Measurements from ENCODE around the gene TBC1D5.
"Not testable (repeated sequence)": the region's sequence is repeated elsewhere in the genome, so short reads cannot be mapped to it uniquely, and the experiment has no call there.

TBC1D5 gene

DNA sequence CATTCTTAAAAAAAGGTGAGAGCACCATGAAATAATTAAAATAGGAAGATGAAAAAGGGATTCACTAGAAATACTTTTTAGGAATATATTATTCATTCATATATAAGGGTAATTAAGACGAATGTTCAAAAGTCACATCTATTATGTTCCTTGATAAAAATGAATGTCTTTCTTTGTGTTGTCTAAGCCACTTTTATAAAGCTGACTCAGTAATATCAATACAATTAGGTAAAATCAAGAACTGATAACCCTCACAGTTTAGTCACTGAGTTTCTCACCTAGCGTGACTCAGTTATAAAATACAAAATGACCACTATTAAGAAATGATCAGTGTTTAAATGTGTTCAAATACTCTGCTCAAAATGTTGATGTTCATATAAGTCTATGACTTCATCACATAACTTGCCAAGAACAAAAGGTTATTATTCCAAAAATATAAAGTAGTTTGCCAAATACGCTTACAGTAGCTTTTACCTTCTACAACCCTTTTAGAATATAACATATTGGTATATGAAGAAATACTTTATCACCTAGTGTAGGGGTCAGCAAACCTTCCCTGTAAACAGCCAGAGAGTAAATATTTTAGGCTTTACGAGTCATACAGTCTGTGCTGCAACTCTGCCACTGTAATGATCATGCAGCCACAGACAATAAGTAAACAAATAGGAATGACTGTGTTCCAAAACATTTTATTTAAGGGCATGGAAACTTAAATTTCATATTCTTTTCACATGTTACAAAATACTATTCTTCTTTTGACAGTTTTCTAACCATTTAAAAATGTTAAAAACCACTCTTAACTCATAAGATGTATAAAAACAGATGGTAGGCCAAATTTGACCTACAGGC is 369.8 kb downstream of the TBC1D5 start:
- in situ Hi-C loops (cut with HindIII; ENCODE audit: low sequenced_read_pairs): no loop called here

DNA sequence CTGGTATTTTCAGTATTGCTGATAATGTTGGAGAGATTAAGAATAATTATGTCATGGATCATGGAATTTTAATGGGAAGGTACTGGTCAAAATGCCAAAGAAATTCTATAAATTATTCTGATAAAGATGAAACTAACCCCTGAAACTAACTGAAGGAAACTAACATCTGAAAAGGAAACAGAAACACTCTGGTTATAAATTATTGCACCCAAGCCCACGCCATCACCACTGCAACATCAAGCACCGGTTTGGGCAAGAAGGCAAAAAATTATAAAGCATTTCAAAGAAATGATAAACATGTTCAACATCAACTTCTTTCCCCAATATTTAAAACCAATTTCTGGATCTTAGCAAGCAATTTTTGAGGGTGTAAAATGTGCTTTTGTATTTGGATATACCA is 372.5 kb downstream of the TBC1D5 start:
- in situ Hi-C loops (cut with HindIII; ENCODE audit: low sequenced_read_pairs): no loop called here

DNA sequence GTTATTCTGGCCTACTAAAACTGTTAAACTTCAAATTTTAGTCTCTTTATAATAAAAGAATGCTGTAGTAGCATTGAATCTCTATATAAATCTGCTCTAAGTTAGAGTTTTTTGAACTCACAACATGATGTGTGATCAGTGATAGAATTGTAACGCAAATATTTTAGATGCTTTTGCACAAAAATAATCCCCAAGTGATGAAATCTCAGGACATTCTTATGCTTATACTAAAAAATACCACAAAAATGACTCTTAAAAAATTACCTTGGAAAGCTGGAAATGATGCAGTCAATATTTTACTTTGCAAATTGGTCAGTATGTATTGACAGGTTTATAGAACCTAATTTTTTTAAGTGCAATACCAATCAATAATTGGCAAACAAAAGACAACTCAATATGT is 375.3 kb downstream of the TBC1D5 start:
- in situ Hi-C loops (cut with HindIII; ENCODE audit: low sequenced_read_pairs): no loop called here

DNA sequence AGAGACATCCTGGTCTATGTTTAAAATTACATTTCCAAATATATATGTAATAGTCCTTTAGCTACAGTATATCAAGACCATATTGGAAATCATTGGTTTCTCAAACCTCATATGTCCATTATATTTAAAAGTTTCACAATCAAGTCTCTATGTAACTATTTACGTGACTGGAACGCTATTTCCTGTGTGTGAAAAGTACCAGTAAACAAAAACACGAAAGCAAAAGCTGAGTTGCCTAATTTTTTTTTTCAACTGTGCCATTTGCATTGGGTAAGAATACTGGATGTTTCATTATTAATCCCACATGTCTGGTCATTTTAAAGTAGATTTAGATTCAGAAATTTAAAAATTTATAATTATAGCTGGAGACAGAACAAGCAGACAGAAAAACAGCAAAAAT is 381.4 kb downstream of the TBC1D5 start:
- in situ Hi-C loops (cut with HindIII; ENCODE audit: low sequenced_read_pairs): no loop called here

DNA sequence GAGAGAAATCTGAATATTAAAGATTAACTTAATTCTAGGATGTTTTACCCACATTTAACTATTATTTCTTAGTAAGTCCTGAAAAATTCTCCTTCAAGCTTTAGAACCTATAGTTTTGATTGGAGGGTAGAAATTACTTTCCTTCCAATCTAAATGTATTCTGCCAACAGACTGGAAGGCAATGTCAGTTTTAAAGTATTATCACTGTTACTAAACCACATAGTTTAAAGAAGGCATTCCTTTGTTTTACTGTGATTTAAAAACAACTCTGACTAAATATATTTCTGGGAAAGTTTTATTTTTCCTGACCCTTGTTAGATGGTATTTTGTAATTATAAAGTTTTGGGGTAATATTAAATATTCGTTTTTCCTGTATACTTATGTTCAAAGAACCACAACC is 382.5 kb downstream of the TBC1D5 start:
- in situ Hi-C loops (cut with HindIII; ENCODE audit: low sequenced_read_pairs): no loop called here

DNA sequence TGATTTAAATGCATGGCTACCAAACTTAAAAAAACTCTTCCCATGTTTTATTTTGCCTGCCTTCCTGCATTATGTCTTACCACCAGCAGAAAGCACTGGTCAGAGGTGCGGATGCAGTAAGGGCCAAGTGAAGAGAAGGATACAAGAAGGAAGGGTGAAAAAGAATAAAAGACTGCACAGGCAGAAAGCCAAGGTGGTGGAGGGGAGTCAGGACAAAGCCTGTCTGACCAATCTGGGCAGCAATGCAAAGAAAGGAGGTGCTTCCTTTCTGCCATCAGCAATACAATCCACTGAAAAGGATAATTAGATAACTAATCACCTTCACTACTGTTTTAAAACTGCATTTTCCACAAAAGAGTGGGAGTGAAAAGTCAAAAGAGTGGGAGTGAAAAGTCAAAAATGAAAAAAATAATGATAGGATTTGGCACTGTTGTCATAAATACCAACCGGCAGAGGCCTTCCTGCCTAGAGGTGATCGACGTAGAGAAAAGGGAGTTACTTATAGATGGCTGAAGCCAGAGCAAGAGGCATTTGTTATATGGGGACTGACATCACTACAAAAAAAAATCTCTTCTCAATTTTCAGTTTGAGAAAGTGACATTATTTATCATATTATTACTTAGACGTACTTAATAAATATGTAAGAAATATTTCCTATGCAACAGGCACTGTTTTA is 385.3 kb downstream of the TBC1D5 start:
- in situ Hi-C loops (cut with HindIII; ENCODE audit: low sequenced_read_pairs): no loop called here

DNA sequence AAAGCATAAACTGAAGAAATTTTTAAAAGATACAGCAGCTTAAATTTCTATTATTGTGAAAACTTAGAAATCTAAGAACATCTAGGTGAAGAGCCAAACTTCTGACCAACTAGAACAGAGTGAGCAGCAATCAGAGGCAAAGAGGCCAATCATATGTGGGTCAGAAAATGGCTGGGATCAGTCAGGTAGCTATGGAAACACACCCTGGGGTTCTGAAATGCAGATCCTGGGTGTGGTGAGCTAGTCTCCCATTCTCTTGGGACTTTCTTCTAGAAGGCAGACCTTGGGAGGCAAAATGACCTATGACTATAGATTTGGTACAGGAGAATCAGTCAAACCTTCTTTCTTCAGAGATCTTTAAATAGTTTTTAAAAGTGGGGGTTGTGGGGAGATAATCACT is 385.8 kb downstream of the TBC1D5 start:
- in situ Hi-C loops (cut with HindIII; ENCODE audit: low sequenced_read_pairs): no loop called here

DNA sequence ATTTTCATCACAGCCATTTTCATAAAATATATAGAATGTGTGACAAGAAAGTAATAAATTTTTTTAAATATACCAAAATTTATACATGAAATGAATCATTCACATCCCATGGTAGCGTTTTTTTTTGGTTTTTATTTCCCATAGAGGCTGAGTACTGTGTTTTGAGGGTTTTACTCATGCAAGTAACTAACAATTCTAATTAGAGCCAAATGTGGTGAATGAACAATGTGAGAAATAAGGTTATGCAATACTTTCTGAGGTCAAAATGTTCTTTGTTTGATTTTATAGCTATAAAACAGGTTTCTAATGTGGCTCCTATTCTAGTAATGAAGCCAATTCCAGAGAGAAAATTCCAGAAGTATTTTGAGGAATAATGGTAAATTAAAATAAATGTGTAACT is 386.8 kb downstream of the TBC1D5 start:
- in situ Hi-C loops (cut with HindIII; ENCODE audit: low sequenced_read_pairs): no loop called here

DNA sequence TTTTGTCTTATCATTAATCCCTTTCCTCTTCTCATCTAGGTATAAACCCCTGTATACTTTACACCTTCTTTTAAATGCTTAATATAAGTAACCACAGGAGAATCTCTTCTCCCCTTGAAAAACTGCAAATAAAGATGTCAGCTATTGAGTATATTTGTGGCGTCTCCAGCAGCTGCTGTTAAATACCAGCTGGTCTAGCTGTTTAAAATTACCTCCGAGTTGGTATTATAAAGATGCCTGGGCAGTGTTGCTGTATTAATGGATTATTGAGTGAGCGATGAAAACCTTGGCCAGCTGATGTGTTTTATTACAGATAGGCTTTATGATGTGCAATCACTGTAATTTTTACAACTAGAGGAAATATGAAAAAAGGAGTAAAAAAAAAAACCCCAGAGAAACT is 388.1 kb downstream of the TBC1D5 start:
- in situ Hi-C loops (cut with HindIII; ENCODE audit: low sequenced_read_pairs): no loop called here

DNA sequence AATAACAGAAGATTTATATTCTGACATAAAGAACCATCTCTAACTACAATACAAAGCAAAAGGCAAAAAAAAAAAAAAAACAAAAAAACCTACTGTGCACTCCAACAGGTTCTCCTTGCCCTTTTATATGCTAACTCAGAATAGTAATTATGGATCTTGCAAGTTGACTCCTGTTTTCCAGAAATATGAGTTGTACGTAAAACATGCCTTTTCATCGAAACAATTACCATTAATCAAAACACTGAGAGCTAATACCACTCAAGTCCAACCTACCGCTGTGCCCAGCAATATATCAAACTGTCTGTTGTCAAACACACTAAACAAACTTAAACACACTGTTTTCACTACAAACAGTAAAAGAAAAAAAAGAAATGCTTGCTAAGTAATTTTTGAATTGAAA is 389.8 kb downstream of the TBC1D5 start:
- in situ Hi-C loops (cut with HindIII; ENCODE audit: low sequenced_read_pairs): no loop called here

DNA sequence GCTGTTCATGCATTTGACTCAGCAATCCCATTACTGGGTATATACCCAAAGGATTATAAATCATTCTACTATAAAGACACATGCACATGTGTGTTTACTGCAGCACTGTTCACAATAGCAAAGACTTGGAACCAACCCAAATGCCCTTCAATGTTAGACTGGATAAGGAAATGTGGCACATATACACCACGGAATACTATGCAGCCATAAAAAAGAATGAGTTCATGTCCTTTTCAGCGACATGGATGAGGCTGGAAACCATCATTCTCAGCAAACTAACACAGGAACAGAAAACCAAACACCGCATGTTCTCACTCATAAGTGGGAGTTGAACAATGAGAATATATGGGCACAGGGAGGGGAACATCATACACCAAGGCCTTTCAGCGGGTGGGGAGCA is 391.2 kb downstream of the TBC1D5 start:
- in situ Hi-C loops (cut with HindIII; ENCODE audit: low sequenced_read_pairs): not testable (repeated sequence)

DNA sequence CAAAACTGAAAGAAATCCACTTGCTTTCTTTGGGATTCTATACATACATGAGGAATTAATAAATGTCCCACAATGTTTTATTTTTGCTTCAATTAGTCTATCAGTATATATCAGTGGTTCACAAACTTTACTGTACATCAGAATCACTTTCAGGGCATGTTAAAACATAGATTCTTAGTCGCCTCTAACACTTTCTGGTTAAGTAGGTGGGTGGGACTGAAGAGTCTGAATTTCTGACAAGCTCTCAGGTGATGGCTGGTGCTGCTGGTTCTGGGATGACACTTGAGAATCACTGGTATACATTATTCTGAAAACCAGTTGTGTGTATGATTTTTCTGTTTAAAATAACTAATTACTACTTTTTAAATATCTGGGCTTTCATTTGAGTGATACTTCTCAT is 393.3 kb downstream of the TBC1D5 start:
- in situ Hi-C loops (cut with HindIII; ENCODE audit: low sequenced_read_pairs): no loop called here

DNA sequence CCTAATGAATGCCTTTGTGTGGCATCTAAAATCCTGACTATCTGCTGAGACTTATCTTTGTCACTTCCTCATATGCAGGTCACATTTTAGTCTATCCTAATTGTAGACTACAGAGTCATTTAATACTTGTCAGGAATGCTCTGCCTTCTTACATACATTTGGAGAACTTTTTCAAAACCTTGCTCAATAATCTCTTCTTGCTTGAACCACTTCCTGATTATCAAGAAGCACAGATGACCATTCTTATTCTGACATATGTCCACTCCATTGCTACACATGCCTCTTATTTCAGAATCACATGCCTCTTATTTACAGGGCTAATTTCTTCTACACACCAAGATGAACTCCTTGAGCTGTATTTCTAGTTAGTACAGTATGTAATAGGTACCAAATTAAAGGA is 400.3 kb downstream of the TBC1D5 start:
- in situ Hi-C loops (cut with HindIII; ENCODE audit: low sequenced_read_pairs): no loop called here

DNA sequence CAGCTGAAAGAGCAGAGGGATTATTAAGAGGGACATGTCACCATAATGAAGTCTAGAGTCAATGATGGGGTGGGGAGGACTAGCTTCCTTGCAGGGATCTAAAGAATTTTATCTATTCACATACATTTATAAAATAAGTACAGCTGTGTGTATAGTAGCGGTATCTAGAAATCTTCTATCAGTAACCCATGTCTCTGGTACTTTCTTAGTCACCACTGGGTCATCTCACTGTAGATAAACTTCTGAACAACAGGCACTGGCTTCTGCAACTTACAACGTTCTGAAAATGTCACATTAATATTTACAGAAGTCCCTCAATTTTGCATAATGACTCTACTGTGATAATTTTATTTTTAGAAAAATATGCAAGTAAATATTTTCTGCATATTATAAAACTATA is 401.7 kb downstream of the TBC1D5 start:
- in situ Hi-C loops (cut with HindIII; ENCODE audit: low sequenced_read_pairs): no loop called here

DNA sequence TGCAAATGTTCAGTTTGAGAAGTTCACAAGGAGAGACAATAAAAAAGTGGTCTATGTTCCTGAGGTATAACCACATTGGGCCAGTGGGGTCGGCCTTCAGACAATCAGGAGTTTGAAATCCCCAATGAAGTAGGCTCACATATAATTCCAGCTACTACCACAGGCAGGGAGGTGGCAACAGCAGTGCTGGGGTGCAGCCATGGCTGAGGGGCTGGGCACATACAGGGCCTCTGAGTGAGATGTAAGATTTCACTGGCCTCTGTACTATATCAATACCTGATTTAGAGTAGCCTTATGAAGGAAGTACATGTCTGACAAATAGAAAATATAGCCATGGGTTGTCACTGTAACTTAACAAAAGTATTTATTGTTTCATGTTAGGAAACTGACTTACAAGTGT is 402.2 kb downstream of the TBC1D5 start:
- in situ Hi-C loops (cut with HindIII; ENCODE audit: low sequenced_read_pairs): no loop called here

DNA sequence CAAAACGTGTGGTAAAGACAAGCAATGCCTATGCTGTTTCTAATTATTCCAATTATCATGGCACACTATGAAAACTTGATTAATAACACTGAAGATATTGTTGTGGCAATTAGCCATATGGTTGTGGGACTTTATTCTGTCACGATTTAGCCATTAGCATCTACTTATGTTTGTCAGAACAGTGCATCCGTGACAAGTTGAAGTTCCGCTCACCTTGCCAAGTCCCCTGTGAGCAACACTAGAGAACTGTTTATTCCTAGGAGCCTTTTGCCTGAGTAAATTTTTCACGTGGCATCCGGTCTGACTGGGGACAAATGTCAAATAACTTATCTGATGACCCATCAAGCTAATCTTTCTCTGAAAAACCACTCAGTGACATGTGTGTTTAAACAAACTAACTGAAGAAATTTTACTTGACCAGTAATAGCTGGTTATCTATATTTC is 403.3 kb downstream of the TBC1D5 start:
- in situ Hi-C loops (cut with HindIII; ENCODE audit: low sequenced_read_pairs): no loop called here

DNA sequence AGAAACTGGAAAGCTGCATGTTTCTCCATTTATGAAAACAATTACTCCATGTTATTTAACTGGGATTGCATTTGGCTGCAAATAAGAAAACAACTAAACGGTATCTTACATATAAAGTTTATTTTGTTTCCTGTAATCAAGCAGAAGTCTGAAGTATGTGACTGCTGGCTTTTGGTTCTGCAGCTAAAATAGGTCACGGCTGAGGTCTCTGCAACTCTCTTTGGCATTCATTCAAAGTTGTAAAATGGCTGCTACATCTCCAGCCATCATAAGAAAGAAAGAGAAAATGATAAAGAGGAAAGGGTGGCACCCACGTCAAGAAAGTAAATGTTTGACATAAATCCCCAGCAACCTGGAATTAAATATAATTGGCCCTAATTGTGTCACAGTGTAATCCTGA is 406.1 kb downstream of the TBC1D5 start:
- in situ Hi-C loops (cut with HindIII; ENCODE audit: low sequenced_read_pairs): no loop called here

DNA sequence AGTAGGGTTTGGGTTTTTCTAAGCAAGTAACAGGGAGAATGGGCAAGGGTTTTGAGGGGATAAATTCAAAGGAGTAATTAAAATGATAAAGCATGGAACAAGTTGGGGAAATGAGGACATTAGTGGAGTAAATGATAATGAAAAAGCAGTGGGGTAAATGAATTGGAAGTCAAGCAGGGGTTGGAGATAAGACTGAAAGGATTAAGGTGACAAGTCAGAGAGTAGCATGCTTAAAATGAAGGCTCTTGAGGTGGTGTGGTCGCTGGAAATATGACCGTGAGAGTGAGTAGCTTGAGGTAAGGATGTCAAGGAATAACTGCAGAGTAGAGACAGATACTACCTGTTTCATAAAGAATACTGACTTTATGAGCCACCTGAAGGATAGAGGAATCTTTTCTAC is 408.5 kb downstream of the TBC1D5 start:
- in situ Hi-C loops (cut with HindIII; ENCODE audit: low sequenced_read_pairs): no loop called here

DNA sequence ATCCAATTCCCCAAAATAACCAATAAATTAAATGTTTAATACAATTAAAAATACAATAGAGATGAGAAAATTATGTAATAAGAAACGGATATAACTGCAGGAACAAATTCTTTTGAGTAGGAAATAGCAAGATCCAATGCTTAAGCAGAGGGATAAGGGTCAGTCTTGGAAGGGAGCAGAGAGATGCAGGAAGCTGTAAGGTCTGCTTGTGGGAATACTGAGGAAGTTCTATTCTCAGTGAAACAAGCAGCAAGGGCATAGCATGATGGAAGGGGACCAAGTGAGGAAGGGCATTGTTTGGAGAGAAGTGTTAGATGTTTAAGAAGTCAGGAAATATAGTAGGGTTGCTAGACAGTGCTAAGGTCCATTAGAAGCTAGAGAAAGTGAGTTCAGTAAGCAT is 409.0 kb downstream of the TBC1D5 start:
- in situ Hi-C loops (cut with HindIII; ENCODE audit: low sequenced_read_pairs): no loop called here

DNA sequence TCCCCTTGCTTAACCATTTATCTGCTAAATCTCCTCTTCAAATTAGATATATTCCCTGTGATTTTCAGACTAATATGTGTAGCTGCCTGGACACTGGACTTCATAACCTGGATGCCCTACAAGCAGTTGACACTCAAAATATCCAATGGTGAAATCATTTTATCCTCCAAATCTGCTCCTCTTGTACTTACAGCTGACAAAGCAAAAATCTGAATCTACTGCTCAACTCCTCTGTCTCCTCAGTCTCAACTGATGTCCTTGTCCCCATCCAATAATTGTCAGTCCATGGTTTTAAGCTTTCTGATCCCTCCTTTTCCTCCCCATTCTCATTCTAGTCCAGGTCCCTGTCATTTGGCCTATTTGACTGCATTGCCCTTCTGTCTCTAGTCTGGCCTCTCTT is 411.8 kb downstream of the TBC1D5 start:
- in situ Hi-C loops (cut with HindIII; ENCODE audit: low sequenced_read_pairs): no loop called here

DNA sequence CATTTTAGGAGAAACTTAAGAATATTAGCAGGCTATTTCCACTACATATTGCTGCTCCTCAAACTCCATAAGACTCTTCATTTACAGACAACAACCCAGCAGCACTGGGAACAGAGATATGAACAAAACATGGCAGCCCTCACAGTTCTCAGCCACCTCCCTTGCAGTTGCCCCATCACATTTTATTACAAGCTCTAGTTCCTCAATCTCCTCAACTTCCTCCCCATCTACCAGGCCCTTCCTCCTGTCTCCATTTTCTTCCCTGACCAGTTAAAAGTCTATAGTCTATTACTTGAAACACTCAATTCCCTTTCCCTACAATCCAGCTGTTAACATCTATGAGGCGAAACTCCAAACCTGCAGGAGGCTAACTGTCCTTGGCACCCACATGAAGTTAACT is 412.5 kb downstream of the TBC1D5 start:
- in situ Hi-C loops (cut with HindIII; ENCODE audit: low sequenced_read_pairs): no loop called here

DNA sequence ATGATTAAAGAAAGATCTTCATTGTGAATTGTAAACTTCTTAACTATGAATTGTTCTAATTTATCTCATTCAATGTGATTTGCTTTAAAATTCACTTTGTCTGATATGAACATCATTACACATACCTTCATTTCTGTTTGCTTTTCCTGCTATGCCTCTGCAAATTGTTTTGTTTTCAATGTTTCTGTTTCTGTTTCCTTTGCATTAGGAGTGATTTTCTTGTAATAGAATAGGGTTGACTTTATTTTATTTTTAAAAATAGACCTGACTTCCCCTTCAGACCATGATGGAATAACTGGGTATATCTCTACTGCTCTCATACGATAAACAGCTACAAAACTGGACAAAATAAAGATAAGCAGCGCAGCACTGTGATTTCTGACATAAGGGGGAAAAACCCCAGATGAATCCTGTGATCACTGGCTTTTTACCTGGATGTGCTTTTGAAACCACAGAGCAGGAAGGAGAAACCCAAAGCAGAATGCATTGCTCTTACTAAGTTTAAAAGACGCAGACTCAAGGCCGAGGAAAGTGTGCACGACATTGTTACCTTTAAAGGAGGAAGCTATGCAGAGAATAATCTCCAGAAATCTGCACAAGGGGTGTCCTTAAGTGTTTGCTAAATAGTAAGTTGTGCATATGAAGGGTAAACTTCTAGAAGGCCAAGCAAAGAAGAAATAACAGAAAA is 420.2 kb downstream of the TBC1D5 start:
- in situ Hi-C loops (cut with HindIII; ENCODE audit: low sequenced_read_pairs): no loop called here

Measured in DLD1 (cell line).